Measurements from ENCODE around the gene IFNK.
A peak's percentile ranks its signal among the peaks of the same experiment; 100 is the strongest.

IFNK gene

GRCh38 chr9:27514551-27514950, 9.5 kb upstream of the IFNK start:
- DNase-seq, result no peak

GRCh38 chr9:27518006-27518405, 6.1 kb upstream of the IFNK start:
- DNase-seq, result no peak

- DNase-seq, result no peak
Measured at GRCh38 chr9:27518809-27519208, 5.3 kb upstream of the IFNK start.

- no peak for DNase-seq
Measured at GRCh38 chr9:27519466-27520465, 4.3 kb upstream of the IFNK start.

- DNase-seq, result no peak
Measured at GRCh38 chr9:27520986-27521385, 3.1 kb upstream of the IFNK start.

GRCh38 chr9:27523141-27523540, 949 bp upstream of the IFNK start:
- no peak for DNase-seq

- no peak for DNase-seq
Measured at GRCh38 chr9:27527702-27528075, 3.6 kb downstream of the IFNK start.

- no peak for DNase-seq
Measured at GRCh38 chr9:27528076-27528885, 4.2 kb downstream of the IFNK start.

GRCh38 chr9:27528886-27529315, 4.8 kb downstream of the IFNK start:
- no peak for DNase-seq

- peak; percentile 44 for DNase-seq
Measured at GRCh38 chr9:27529316-27530278, 5.5 kb downstream of the IFNK start, which contains the start of gene MOB3B. TSS of gene MOB3B (minus strand) at chr9:27529814. CDS start at chr9:27455550, 74,264 bp downstream.

- DNase-seq, result no peak
Measured at GRCh38 chr9:27530915-27531755, 7.0 kb downstream of the IFNK start.

- DNase-seq, result no peak
Measured at GRCh38 chr9:27532046-27532445, 8.0 kb downstream of the IFNK start.

- no peak for DNase-seq
Measured at GRCh38 chr9:27533311-27533710, 9.2 kb downstream of the IFNK start.

- DNase-seq, result no peak
Measured at GRCh38 chr9:27534131-27534530, 10.0 kb downstream of the IFNK start.

- DNase-seq, result no peak
Measured at GRCh38 chr9:27534658-27535209, 10.6 kb downstream of the IFNK start.

GRCh38 chr9:27535701-27536118, 11.6 kb downstream of the IFNK start:
- DNase-seq, result peak; percentile 48

GRCh38 chr9:27536168-27536567, 12.1 kb downstream of the IFNK start:
- no peak for DNase-seq

- DNase-seq, result no peak
Measured at GRCh38 chr9:27537027-27537435, 12.9 kb downstream of the IFNK start.

GRCh38 chr9:27537756-27538155, 13.7 kb downstream of the IFNK start:
- DNase-seq, result no peak

GRCh38 chr9:27538647-27539046, 14.6 kb downstream of the IFNK start:
- DNase-seq, result no peak

All from NCI-H345 (cell line).